Endothelial cell of umbilical vein (primary cell): ENCODE measurements around the gene SLC12A3. TPM values are rescaled to one million over a fixed set of nuclear protein-coding genes. Genes with fewer than 3 reads are reported as not detected.

Source experiments
- BruUV-seq: library from RNA; stranded (reverse); fragments of 400-500 nt; replicated peaks from 2 replicates; lab custom pipeline; 2021; lab: Mats Ljungman, UMichigan
- CTCF ChIA-PET: fragments of 300-600, 350-600 bp; sonication (Branson Sonifier 250); formaldehyde crosslinking; loops from one replicate; lab custom pipeline; 2021; ENCODE audit warnings: antibody characterized with exemption, inconsistent platforms; lab: Charles Lee
- POLR2A ChIA-PET: fragments of 300-600, 350-600 bp; sonication (Branson Sonifier 250); formaldehyde crosslinking; loops from one replicate; lab custom pipeline; 2021; ENCODE audit warnings: antibody characterized with exemption, inconsistent platforms; lab: Charles Lee
- DNase-seq: peaks from one replicate; pipeline ENCODE4 v3.0.0-alpha.2; 2011; ENCODE audit warnings: low read depth, low spot score
- FAIRE-seq: peaks from 2 replicates; lab custom pipeline; 2011; peaks lifted over from hg19 to GRCh38; lab: Jason Lieb, UNC
- H2AFZ ChIP-seq: 2 replicates; pipeline ENCODE4 v1.6.0; 2012; ENCODE audit warnings: low read depth, low read length, control low read depth, inconsistent platforms
- H3K27ac ChIP-seq: 2 replicates; pipeline ENCODE4 v1.5.1; 2011; ENCODE audit warnings: low read depth, mild to moderate bottlenecking, control low read depth, low read length, moderate library complexity; ENCODE audit not compliant: insufficient read depth
- H3K27me3 ChIP-seq, 2 experiments: 2 replicates each; pipeline versions ENCODE4 v1.6.0 to v1.6.1; 2011; ENCODE audit warnings: low read length in 2 of 2, mixed read lengths in 1 of 2; ENCODE audit not compliant: control insufficient read depth in 2 of 2, insufficient read depth in 2 of 2
- H3K36me3 ChIP-seq, 2 experiments: 2 replicates in 1 of 2; 3 replicates in 1 of 2; pipeline ENCODE4 v1.5.1; 2011; ENCODE audit warnings: low read length in 2 of 2, mild to moderate bottlenecking in 1 of 2, moderate library complexity in 1 of 2; ENCODE audit not compliant: control insufficient read depth in 2 of 2, insufficient read depth in 2 of 2; ENCODE audit errors: extremely low read depth in 1 of 2
- H3K4me1 ChIP-seq: 3 replicates; pipeline ENCODE4 v1.5.1; 2011; ENCODE audit warnings: mild to moderate bottlenecking, low read length; ENCODE audit not compliant: control insufficient read depth, insufficient read depth; ENCODE audit errors: extremely low read depth
- H3K4me2 ChIP-seq: 2 replicates; pipeline ENCODE4 v1.6.1; 2011; ENCODE audit warnings: low read length, control low read depth, mixed read lengths; ENCODE audit not compliant: insufficient read depth
- H3K4me3 ChIP-seq, 3 experiments: fragments of 200-600 bp in 1 of 3; sonication (generic), shearing (Covaris generic) in 1 of 3; replicated peaks in 1 of 3; 2 replicates each; pipeline ENCODE4 v1.5.1; 2011 to 2016; ENCODE audit warnings: control low read depth in 3 of 3, low read length in 3 of 3, mild to moderate bottlenecking in 2 of 3, inconsistent platforms in 1 of 3, low read depth in 1 of 3, moderate library complexity in 1 of 3; ENCODE audit not compliant: insufficient read depth in 1 of 3
- H3K79me2 ChIP-seq: 2 replicates; pipeline ENCODE4 v1.6.0; 2012; ENCODE audit warnings: low read length, inconsistent platforms; ENCODE audit not compliant: control insufficient read depth, insufficient read depth
- H3K9ac ChIP-seq: replicated peaks from 2 replicates; pipeline ENCODE3; 2011; ENCODE audit warnings: low read length, control low read depth; ENCODE audit not compliant: insufficient read depth; ENCODE audit errors: extremely low read depth
- H3K9me1 ChIP-seq: replicated peaks from 3 replicates; pipeline ENCODE4 v1.6.0; 2011; ENCODE audit warnings: mild to moderate bottlenecking, low read length; ENCODE audit not compliant: control insufficient read depth, insufficient read depth; ENCODE audit errors: extremely low read depth
- H3K9me3 ChIP-seq: replicated peaks from 2 replicates; pipeline ENCODE4 v1.5.1; 2012; ENCODE audit warnings: low read length, inconsistent platforms; ENCODE audit not compliant: control insufficient read depth, insufficient read depth
- H4K20me1 ChIP-seq: replicated peaks from 2 replicates; pipeline ENCODE3; 2011; ENCODE audit warnings: mild to moderate bottlenecking, low read length; ENCODE audit not compliant: control insufficient read depth, insufficient read depth; ENCODE audit errors: extremely low read depth
- CTCF ChIP-seq, 2 donors: IDR thresholded peaks; 1 replicate in 1 of 2; 2 replicates in 1 of 2; pipeline ENCODE4 v1.5.1; 2011; ENCODE audit warnings: low read length in 2 of 2, mild to moderate bottlenecking in 2 of 2, moderate library complexity in 2 of 2, control low read depth in 1 of 2, inconsistent platforms in 1 of 2, low read depth in 1 of 2; ENCODE audit not compliant: insufficient read depth in 1 of 2; ENCODE audit errors: extremely low read depth in 1 of 2
- EZH2 ChIP-seq: IDR thresholded peaks from 2 replicates; pipeline ENCODE4 v1.6.1; 2012; ENCODE audit warnings: borderline replicate concordance, low read depth, mild to moderate bottlenecking, moderate library complexity, low read length, inconsistent platforms; ENCODE audit not compliant: severe bottlenecking
- FOS ChIP-seq: IDR thresholded peaks from 2 replicates; pipeline ENCODE4 v1.6.1; 2011; ENCODE audit warnings: mild to moderate bottlenecking, low read length, moderate library complexity, borderline replicate concordance; ENCODE audit not compliant: insufficient read depth
- GATA2 ChIP-seq: IDR thresholded peaks from 2 replicates; pipeline ENCODE4 v1.7.0; 2011; ENCODE audit warnings: low read depth, mild to moderate bottlenecking, moderate library complexity, mixed read lengths, low read length; ENCODE audit not compliant: insufficient read length, insufficient read depth
- JUN ChIP-seq: IDR thresholded peaks from 2 replicates; pipeline ENCODE4 v1.6.1; 2011; ENCODE audit warnings: borderline replicate concordance, low read depth; ENCODE audit not compliant: insufficient read length, insufficient read depth
- MAX ChIP-seq: IDR thresholded peaks from 2 replicates; pipeline ENCODE4 v1.6.1; 2011; ENCODE audit not compliant: insufficient read depth, insufficient read length
- MYC ChIP-seq: IDR thresholded peaks from one replicate; pipeline ENCODE4 v1.6.1; 2011; ENCODE audit warnings: mild to moderate bottlenecking, low read depth, low read length
- POLR2A ChIP-seq: IDR thresholded peaks from 2 replicates; pipeline ENCODE4 v1.6.1; 2012; ENCODE audit warnings: low read depth, mild to moderate bottlenecking, control low read depth, low read length
- POLR2AphosphoS5 ChIP-seq: IDR thresholded peaks from 2 replicates; pipeline ENCODE4 v1.6.1; 2012; ENCODE audit warnings: low read depth, mild to moderate bottlenecking, control low read depth, low read length, moderate library complexity; ENCODE audit not compliant: insufficient read depth
- dilution Hi-C: fragments of 300-500 bp; cut with MboI; formaldehyde crosslinking; loops from one replicate; pipeline ENCODE4 v1.15.0; 2019; ENCODE audit warnings: low sequenced_read_pairs; ENCODE audit not compliant: extremely low pct_ligation_motif_present
- intact Hi-C: fragments of 100-400 bp; cut with micrococcal nuclease; formaldehyde crosslinking; loops from one replicate; pipeline ENCODE4 v1.10.0; 2022
- polyA plus RNA-seq, 4 experiments: library from polyadenylated mRNA; depleted of rRNA in 3 of 4; stranded (reverse) in 3 of 4; unstranded in 1 of 4; fragments of >200 nt; gene quantifications; 2 replicates each; pipeline versions ENCODE4 v1.2.1 to v1.2.3, GENCODE V29; 2011 to 2012; ENCODE audit warnings: missing spikeins in 1 of 4
- total RNA-seq: library from RNA; stranded (reverse); gene quantifications from 2 replicates; pipeline ENCODE4 v1.2.3, GENCODE V29; 2021

SLC12A3 gene
- total and polyA plus RNA-seq, 2 donors (not counting 3 experiments of a cell fraction or from before 2014, with no cell fraction given): not detected

GRCh38 chr16:56879276-56879675 lies 14.3 kb downstream of the SLC12A3 start:
- dilution Hi-C loops (no loop called here), intact Hi-C loops (no loop called here)
- CTCF ChIA-PET: no interaction called here
- Histone ChIP-seq H3K9me3 (no peaks in the 10 kb centered on the region), H3K4me1 (no peaks in the 10 kb centered on the region), H3K27ac (no peak overlapping the region), H3K4me3 (no peak overlapping the region), H4K20me1 (no peaks in the 10 kb centered on the region), H3K9ac (no peak overlapping the region), H2AFZ (no peak overlapping the region), H3K4me2 (no peak overlapping the region), H3K36me3 (no peaks in the 10 kb centered on the region), H3K79me2 (no peaks in the 10 kb centered on the region), H3K27me3 (no peaks in the 10 kb centered on the region), H3K9me1 (no peaks in the 10 kb centered on the region)
- POLR2A ChIA-PET: no interaction called here
- FAIRE-seq (no peak), DNase-seq (no peak)
- no TSS peak for BruUV-seq
- TF ChIP-seq POLR2AphosphoS5: no peak

- H3K79me2 ChIP-seq: no peaks in the 10 kb centered on the region
- no TSS peak for BruUV-seq
- H3K9me1 ChIP-seq: no peaks in the 10 kb centered on the region
- no peaks in the 10 kb centered on the region for H3K36me3 ChIP-seq
- dilution Hi-C loops: no loop called here
- no peaks in the 10 kb centered on the region for H3K4me1 ChIP-seq
- CTCF ChIA-PET: no interaction called here
- H2AFZ ChIP-seq: no peak overlapping the region
- H3K9me3 ChIP-seq: no peaks in the 10 kb centered on the region
- H3K9ac ChIP-seq: no peak overlapping the region
- no peaks in the 10 kb centered on the region for H3K27me3 ChIP-seq
- H3K4me3 ChIP-seq: no peak overlapping the region
- intact Hi-C loops: no loop called here
- H4K20me1 ChIP-seq: no peaks in the 10 kb centered on the region
- POLR2A ChIA-PET: no interaction called here
- no peak for TF ChIP-seq JUN
- no peak for TF ChIP-seq CTCF (IDR thresholded peaks at IDR 0.05; ENCODE audit: extremely low read depth in 1 of 2, insufficient read depth in 1 of 2, low read depth in 1 of 2, low read length in 2 of 2)
- no peak for TF ChIP-seq POLR2AphosphoS5
- no peak for TF ChIP-seq MAX
- no peak for TF ChIP-seq GATA2
- no peak for TF ChIP-seq POLR2A
- TF ChIP-seq FOS: no peak
- no peak for TF ChIP-seq MYC
- no peak for TF ChIP-seq EZH2
- FAIRE-seq (no peak), DNase-seq (no peak)
- no peak overlapping the region for H3K27ac ChIP-seq
- no peak overlapping the region for H3K4me2 ChIP-seq
Observed at GRCh38 chr16:56880176-56880575, 15.2 kb downstream of the SLC12A3 start.
